ENCODE measurements around the gene BBX.

- TF ChIP-seq CTCF (IDR thresholded peaks at IDR 0.05) (no peak), POLR2A (IDR thresholded peaks at IDR 0.05) (no peak)
Measured at GRCh38 chr3:107745354-107745753, 222.6 kb downstream of the BBX start.
